ENCODE data around the gene ARF5. TPM values are rescaled to one million over a fixed set of nuclear protein-coding genes. Genes with fewer than 3 reads are reported as not detected.
"Not testable (repeated sequence)": the region's sequence is repeated elsewhere in the genome, so short reads cannot be mapped to it uniquely, and the experiment has no call there.

Gene ARF5
- 100 to 1,000 TPM; 234 to 277 TPM for total RNA-seq
- polyA plus RNA-seq (2013, experiment 1 of 2) = 198 TPM
- 184 TPM for polyA plus RNA-seq (2013, experiment 2 of 2)
- long read RNA-seq, experiment 1, transcript ARF5-201 (6 exons, 1,103 nt) = major isoform, 145 of 181 reads
- long read RNA-seq, experiment 1, partial matches to known transcripts = 20 of 181 reads
- long read RNA-seq, experiment 1, other reads (novel, unspliced or antisense) = 14 of 181 reads
- long read RNA-seq, experiment 2, transcript ARF5-201 (6 exons, 1,103 nt) = major isoform, 292 of 310 reads
- long read RNA-seq, experiment 2, transcript ARF5-204 (5 exons, 1,509 nt) = minor isoform, 7 of 310 reads
- long read RNA-seq, experiment 2, partial matches to known transcripts = 8 of 310 reads
- long read RNA-seq, experiment 2, other reads (novel, unspliced or antisense) = 3 of 310 reads
- long read RNA-seq, experiment 3, transcript ARF5-201 (6 exons, 1,103 nt) = major isoform, 294 of 323 reads
- long read RNA-seq, experiment 3, transcript ARF5-204 (5 exons, 1,509 nt) = minor isoform, 19 of 323 reads
- long read RNA-seq, experiment 3, partial matches to known transcripts = 5 of 323 reads
- long read RNA-seq, experiment 3, other reads (novel, unspliced or antisense) = 5 of 323 reads
- long read RNA-seq, experiment 4, transcript ARF5-201 (6 exons, 1,103 nt) = major isoform, 420 of 435 reads
- long read RNA-seq, experiment 4, transcript ARF5-204 (5 exons, 1,509 nt) = minor isoform, 8 of 435 reads
- long read RNA-seq, experiment 4, partial matches to known transcripts = 2 of 435 reads
- long read RNA-seq, experiment 4, other reads (novel, unspliced or antisense) = 5 of 435 reads

- peaks cover 5% of the 10 kb centered on the region for H3K9me3 ChIP-seq (ENCODE audit: control insufficient read depth, low read length)
- H3K9ac ChIP-seq (ENCODE audit: extremely low read depth, low read length, poor library complexity, severe bottlenecking) = peak within 1 kb of the TSS; percentile 91
- H3K27me3 Mint-ChIP-seq (ENCODE audit: insufficient read depth) = peaks cover 21% of the 10 kb centered on the region
- TF ChIP-seq CTCF (conservative IDR thresholded peaks at IDR 0.05) = no peak
- no peaks in the 10 kb centered on the region for H3K9me3 Mint-ChIP-seq
- DNase-seq = peak; percentile 96
- peak within 1 kb of the TSS; percentile 94 for H3K27ac Mint-ChIP-seq
- peaks cover 17% of the 10 kb centered on the region for H3K4me1 ChIP-seq (ENCODE audit: control insufficient read depth, insufficient read depth, low read length)
- H3K27ac ChIP-seq (ENCODE audit: low read depth, low read length) = no peak within 1 kb of the TSS
- H3K36me3 Mint-ChIP-seq (ENCODE audit: low read depth) = peaks cover 33% of the 10 kb centered on the region
- WGBS, 2 experiments (ENCODE audit: insufficient coverage in 1 of 2, insufficient read length in 1 of 2) = 0 to 3% methylated on average over 5 to 77 of the region's 77 CpGs
- H3K4me3 ChIP-seq (ENCODE audit: low read length) = peak within 1 kb of the TSS; percentile 89
- no peaks in the 10 kb centered on the region for H3K27me3 ChIP-seq (ENCODE audit: control insufficient read depth, insufficient read depth, low read length, poor library complexity, severe bottlenecking)
- peaks cover 24% of the 10 kb centered on the region for H3K4me1 Mint-ChIP-seq
- peak within 1 kb of the TSS; percentile 83 for H3K4me3 Mint-ChIP-seq
- peaks cover 30% of the 10 kb centered on the region for H3K36me3 ChIP-seq (ENCODE audit: control insufficient read depth, insufficient read depth, low read length)
Measured at GRCh38 chr7:127588019-127588696, at the start of gene ARF5. Gene ARF5 (plus strand): TSS chr7:127588411. CDS start chr7:127588499, 88 bp downstream.

GRCh38 chr7:127539116-127539515 lies 49.1 kb upstream of the ARF5 start:
- Histone ChIP-seq H3K4me1 (ENCODE audit: control insufficient read depth, insufficient read depth, low read length) (no peaks in the 10 kb centered on the region), H3K4me3 (ENCODE audit: low read length) (no peak overlapping the region), H3K9ac (ENCODE audit: extremely low read depth, low read length, poor library complexity, severe bottlenecking) (no peak overlapping the region), H3K36me3 (ENCODE audit: control insufficient read depth, insufficient read depth, low read length) (no peaks in the 10 kb centered on the region), H3K27ac (ENCODE audit: low read depth, low read length) (no peak overlapping the region), H3K9me3 (ENCODE audit: control insufficient read depth, low read length) (no peaks in the 10 kb centered on the region), H3K27me3 (ENCODE audit: control insufficient read depth, insufficient read depth, low read length, poor library complexity, severe bottlenecking) (peaks cover 19% of the 10 kb centered on the region)
- DNase-seq = no peak
- peaks cover 3% of the 10 kb centered on the region for H3K36me3 Mint-ChIP-seq (ENCODE audit: low read depth)
- no peak for TF ChIP-seq CTCF (conservative IDR thresholded peaks at IDR 0.05)
- WGBS, 2 experiments (ENCODE audit: insufficient coverage in 1 of 2, insufficient read length in 1 of 2) = 91 to 94% methylated on average over 8 to 9 of the region's 9 CpGs
- peaks cover 8% of the 10 kb centered on the region for H3K9me3 Mint-ChIP-seq
- H3K4me1 Mint-ChIP-seq = peaks cover 28% of the 10 kb centered on the region
- H3K27me3 Mint-ChIP-seq (ENCODE audit: insufficient read depth) = peaks cover 55% of the 10 kb centered on the region
- no peak overlapping the region for H3K27ac Mint-ChIP-seq
- H3K4me3 Mint-ChIP-seq = no peak overlapping the region

- not testable (repeated sequence) for H3K4me3 ChIP-seq (ENCODE audit: low read length); H3K27ac ChIP-seq (ENCODE audit: low read depth, low read length); H3K36me3 ChIP-seq (ENCODE audit: control insufficient read depth, insufficient read depth, low read length); H3K9ac ChIP-seq (ENCODE audit: extremely low read depth, low read length, poor library complexity, severe bottlenecking); H3K4me3 Mint-ChIP-seq; H3K36me3 Mint-ChIP-seq (ENCODE audit: low read depth); H3K4me1 ChIP-seq (ENCODE audit: control insufficient read depth, insufficient read depth, low read length); DNase-seq; H3K9me3 ChIP-seq (ENCODE audit: control insufficient read depth, low read length); H3K27ac Mint-ChIP-seq
- H3K27me3 ChIP-seq (ENCODE audit: control insufficient read depth, insufficient read depth, low read length, poor library complexity, severe bottlenecking) = peaks cover 19% of the 10 kb centered on the region
- 95 to 100% methylated on average over 3 to 10 of the region's 10 CpGs for WGBS, 2 experiments (ENCODE audit: insufficient coverage in 1 of 2, insufficient read length in 1 of 2)
- peaks cover 18% of the 10 kb centered on the region for H3K9me3 Mint-ChIP-seq
- H3K27me3 Mint-ChIP-seq (ENCODE audit: insufficient read depth) = peaks cover 51% of the 10 kb centered on the region
- H3K4me1 Mint-ChIP-seq = peaks cover 22% of the 10 kb centered on the region
Measured at GRCh38 chr7:127540461-127540860, 47.8 kb upstream of the ARF5 start.
